ENCODE data around the gene WASHC2C. TPM values are rescaled to one million over a fixed set of nuclear protein-coding genes. Genes with fewer than 3 reads are reported as not detected.
A peak's percentile ranks its signal among the peaks of the same experiment; 100 is the strongest.
"Not testable (repeated sequence)": the region's sequence is repeated elsewhere in the genome, so short reads cannot be mapped to it uniquely, and the experiment has no call there.

WASHC2C gene, protein sequence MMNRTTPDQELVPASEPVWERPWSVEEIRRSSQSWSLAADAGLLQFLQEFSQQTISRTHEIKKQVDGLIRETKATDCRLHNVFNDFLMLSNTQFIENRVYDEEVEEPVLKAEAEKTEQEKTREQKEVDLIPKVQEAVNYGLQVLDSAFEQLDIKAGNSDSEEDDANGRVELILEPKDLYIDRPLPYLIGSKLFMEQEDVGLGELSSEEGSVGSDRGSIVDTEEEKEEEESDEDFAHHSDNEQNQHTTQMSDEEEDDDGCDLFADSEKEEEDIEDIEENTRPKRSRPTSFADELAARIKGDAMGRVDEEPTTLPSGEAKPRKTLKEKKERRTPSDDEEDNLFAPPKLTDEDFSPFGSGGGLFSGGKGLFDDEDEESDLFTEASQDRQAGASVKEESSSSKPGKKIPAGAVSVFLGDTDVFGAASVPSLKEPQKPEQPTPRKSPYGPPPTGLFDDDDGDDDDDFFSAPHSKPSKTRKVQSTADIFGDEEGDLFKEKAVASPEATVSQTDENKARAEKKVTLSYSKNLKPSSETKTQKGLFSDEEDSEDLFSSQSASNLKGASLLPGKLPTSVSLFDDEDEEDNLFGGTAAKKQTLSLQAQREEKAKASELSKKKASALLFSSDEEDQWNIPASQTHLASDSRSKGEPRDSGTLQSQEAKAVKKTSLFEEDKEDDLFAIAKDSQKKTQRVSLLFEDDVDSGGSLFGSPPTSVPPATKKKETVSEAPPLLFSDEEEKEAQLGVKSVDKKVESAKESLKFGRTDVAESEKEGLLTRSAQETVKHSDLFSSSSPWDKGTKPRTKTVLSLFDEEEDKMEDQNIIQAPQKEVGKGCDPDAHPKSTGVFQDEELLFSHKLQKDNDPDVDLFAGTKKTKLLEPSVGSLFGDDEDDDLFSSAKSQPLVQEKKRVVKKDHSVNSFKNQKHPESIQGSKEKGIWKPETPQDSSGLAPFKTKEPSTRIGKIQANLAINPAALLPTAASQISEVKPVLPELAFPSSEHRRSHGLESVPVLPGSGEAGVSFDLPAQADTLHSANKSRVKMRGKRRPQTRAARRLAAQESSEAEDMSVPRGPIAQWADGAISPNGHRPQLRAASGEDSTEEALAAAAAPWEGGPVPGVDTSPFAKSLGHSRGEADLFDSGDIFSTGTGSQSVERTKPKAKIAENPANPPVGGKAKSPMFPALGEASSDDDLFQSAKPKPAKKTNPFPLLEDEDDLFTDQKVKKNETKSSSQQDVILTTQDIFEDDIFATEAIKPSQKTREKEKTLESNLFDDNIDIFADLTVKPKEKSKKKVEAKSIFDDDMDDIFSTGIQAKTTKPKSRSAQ (N-terminal part only)
- total RNA-seq, result 10 to 100 TPM; 25.8 to 33.5 (median 29.8) TPM
- 10 to 100 TPM; 28.2 to 40.8 (median 34.8) TPM for polyA plus RNA-seq

DNA sequence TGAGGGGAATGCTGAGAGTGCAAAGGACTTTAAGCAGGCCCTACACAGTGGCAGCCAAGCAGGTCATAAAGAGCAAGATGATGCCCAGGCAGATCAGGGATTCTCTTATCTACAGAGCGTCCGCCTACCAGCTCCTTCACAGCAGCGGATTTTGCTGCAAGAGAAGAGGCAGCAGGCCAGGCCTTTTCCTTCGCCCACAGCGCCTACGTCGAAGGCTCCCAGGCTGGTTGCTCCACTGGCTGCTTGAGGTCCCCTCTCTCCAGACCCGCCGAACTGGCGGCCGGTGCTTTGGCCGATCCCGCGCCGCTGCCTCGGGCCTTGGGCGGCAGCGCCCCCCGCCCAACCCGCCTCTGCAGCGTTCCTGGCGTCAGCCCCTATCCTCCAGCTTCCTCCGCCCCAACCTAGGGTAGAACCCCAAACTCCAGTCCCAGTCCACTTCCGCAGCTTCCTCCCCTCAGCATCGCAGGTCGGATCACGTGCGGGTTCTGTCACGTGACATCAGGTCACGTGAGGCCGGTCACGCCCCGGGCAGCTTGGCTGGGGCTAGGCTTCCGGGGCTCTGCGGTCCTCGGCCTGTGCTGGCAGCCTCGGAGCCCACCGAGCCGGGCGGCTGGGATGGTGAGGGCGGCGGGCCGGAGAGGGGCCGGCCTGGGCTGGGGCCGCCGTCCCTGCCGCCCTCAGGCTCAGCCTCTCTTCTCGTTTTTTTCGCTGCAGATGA lies at the start of gene WASHC2C:
WASHC2C (plus strand) TSS at position 564 of the 718 bp plus-strand sequence; CDS start at position 616, 52 bp downstream.
- H3K9me3 ChIP-seq; intact Hi-C loops (cut with DNase I); H3K27me3 ChIP-seq; H3K4me1 ChIP-seq; H3K36me3 ChIP-seq: not testable (repeated sequence)
- 0 to 1% methylated on average over 49 of the region's 49 CpGs for WGBS, 2 donors
- TF ChIP-seq POLR2AphosphoS5 (IDR thresholded peaks at IDR 0.05), result peak; percentile 15 to 71 (median 64)
- peak in 1 of 2 donors; percentile 7 for TF ChIP-seq POLR2A (IDR thresholded peaks at IDR 0.05)
- H3K4me3 ChIP-seq, result peak within 1 kb of the TSS; percentile 72 to 96 (median 86)
- peak; percentile 97 for DNase-seq
- H3K27ac ChIP-seq, result peak within 1 kb of the TSS; percentile 76 to 86 (median 83)

DNA sequence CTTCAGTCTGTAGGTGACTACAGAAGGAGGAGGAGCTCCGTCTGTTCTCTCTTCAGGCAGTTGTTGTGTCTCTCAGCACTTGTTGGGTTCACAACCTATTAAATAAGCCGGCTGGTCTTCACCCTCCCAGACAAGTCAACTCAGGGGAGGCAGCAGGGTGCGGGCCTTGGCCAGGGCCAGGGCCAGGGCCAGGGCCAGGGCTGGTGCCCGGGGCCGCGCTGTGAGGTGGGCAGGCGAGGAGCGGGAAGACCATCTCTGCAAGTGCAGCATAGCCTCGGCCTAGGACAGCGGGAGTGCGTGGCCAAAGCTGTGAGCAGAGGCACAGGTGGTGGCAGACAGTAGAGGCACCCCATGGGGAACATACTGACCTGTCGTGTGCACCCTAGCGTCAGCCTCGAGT lies 48.6 kb upstream of the WASHC2C start:
- WGBS, 2 donors, result 89 to 90% methylated on average over 13 of the region's 14 CpGs
- H3K27me3 ChIP-seq; H3K4me3 ChIP-seq; DNase-seq; H3K36me3 ChIP-seq; H3K9me3 ChIP-seq; H3K4me1 ChIP-seq; intact Hi-C loops (cut with DNase I); H3K27ac ChIP-seq: not testable (repeated sequence)

DNA sequence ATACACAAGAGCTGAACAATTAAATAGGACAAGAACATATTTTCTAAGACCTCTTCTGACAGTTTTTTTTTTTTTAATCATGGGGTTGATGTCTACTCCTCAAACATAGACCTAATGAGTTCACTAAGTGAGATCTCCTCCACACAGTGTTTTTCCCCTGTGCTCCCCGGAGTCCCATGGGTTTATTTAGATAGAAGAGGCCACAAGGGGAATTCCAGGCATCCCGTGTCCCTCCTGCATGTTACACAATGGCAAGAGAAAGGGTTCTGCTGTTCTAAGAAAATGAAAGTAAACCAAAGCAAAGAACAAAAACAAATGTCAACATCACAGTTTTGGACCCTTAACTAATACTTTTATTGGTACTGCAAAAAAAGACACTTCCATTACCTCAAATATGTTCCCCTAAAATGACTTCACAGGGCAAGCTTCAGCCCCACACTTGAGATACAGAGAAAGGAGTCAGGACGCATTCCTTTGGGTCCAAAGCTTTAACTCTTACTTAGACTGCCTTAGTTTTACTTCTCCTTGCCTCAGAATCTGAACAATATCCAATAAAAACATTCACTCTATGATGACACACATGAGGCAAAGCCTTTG lies 16.8 kb upstream of the WASHC2C start:
- H3K9me3 ChIP-seq; intact Hi-C loops (cut with DNase I); H3K4me1 ChIP-seq; H3K27ac ChIP-seq; H3K4me3 ChIP-seq; H3K36me3 ChIP-seq; DNase-seq; H3K27me3 ChIP-seq: not testable (repeated sequence)
- WGBS, 2 donors, result 39 to 46% methylated on average over 2 of the region's 3 CpGs

DNA sequence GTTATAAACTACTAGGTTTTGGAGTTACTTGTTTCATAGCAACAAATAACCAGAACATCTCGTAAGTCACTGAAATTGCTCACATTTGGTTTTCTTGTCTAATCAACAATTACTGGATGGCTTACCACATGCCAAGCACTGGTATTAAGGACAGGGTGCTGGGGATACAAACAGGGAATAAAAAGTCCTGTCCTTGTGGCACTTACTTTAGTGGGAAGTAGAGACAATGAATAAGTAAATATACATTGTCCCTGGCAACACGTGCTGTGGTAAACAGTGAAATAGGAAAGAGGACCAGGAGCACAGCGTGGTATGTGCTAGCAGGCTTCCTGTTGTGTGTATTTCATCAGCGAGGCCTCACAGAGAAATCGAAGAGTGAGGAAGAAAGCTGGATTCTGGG lies 15.8 kb upstream of the WASHC2C start:
- intact Hi-C loops (cut with DNase I), result not testable (repeated sequence)
- 75 to 80% methylated on average over 3 of the region's 5 CpGs for WGBS, 2 donors

DNA sequence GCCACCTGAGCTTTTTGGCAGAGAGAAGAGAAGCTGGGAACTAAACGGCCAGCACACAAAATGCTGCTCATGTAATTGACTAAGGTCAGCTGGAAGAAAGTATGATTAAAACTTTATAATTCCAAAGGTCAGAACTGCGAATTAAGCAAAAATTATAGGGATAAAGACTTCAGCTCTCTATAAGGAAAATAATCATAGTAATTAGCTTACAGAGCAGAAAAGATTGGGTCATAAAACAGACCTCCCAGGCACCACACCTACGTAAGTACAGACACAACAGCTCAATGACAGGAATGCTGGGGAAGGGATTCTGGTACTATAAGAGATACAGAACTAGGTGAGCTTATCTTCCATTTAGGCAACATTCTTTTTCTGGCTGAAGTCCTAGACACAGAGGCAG lies 10.0 kb upstream of the WASHC2C start:
- H3K27ac ChIP-seq; H3K36me3 ChIP-seq; intact Hi-C loops (cut with DNase I); DNase-seq; H3K4me1 ChIP-seq; H3K9me3 ChIP-seq; H3K27me3 ChIP-seq; H3K4me3 ChIP-seq: not testable (repeated sequence)
- 13 to 66% methylated on average over 3 of the region's 3 CpGs for WGBS, 2 donors

More for the DNA sequence above, 15.8 kb upstream of the WASHC2C start:
- H3K27ac ChIP-seq, H3K4me1 ChIP-seq, H3K36me3 ChIP-seq, DNase-seq, H3K27me3 ChIP-seq, H3K4me3 ChIP-seq, H3K9me3 ChIP-seq: not testable (repeated sequence)

DNA sequence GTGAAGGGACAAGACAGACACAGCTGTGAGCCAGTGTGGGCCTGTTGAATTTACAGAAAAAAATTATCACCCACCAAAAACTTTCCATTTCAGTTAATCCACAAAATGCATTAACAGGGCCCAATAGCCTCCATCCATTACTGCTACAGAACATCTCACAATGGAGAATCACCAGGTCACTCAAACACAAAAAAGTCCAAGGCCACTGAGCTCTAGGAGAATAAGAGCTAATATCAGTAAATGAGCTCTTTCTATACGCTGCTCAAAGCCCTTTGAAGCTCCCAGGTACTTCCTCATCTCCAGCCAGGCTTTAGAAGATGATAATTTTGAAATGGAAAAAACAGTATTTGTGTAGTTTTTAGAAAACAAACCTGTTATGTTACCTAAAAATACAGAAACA lies 9.4 kb upstream of the WASHC2C start:
- intact Hi-C loops (cut with DNase I); H3K4me1 ChIP-seq; H3K27ac ChIP-seq; H3K36me3 ChIP-seq; DNase-seq; H3K9me3 ChIP-seq; H3K4me3 ChIP-seq; H3K27me3 ChIP-seq: not testable (repeated sequence)
- WGBS, 2 donors, result 66 to 73% methylated on average over 1 of the region's 1 CpG

DNA sequence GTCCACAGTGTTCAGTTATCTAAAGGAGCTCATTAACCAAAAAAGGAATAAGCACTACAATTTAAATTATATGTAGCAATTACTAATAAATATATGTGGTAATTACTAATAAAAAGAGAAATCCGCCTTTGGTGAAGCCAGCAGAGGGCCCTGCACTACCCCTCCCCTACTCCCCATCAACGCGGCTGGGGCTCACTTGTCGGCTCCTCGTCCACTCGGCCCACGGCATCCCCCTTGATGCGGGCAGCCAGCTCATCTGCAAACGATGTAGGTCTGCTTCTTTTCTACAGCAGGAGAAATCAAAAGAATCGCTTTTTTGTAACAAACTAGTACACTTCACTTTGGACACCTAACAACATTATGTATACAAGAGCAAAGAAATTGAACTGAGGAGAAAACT lies 5.6 kb upstream of the WASHC2C start:
- H3K27ac ChIP-seq; intact Hi-C loops (cut with DNase I); H3K27me3 ChIP-seq; H3K9me3 ChIP-seq; H3K4me3 ChIP-seq; H3K36me3 ChIP-seq; H3K4me1 ChIP-seq; DNase-seq: not testable (repeated sequence)
- 83 to 86% methylated on average over 10 of the region's 10 CpGs for WGBS, 2 donors

DNA sequence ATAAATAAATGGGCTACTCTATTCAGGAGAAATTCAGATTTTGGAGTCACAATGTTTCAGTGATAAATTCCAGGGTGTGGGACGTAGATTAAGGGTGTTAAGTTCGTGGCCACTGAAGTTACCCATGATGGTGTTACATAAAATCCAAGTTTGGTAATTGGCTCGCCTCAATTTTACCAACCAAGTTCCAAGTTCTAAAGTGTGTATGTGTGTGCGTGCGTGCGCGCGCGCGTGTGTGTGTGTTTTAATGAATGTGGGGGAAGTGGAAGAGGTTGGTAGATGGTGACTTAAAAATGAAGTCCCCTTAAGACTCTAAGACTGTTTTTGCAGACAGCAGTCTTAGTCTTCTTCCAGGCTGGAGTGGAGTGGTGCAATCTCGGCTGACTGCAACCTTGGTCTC lies 3.2 kb upstream of the WASHC2C start:
- intact Hi-C loops (cut with DNase I); DNase-seq; H3K27ac ChIP-seq; H3K4me3 ChIP-seq; H3K4me1 ChIP-seq; H3K36me3 ChIP-seq; H3K27me3 ChIP-seq; H3K9me3 ChIP-seq: not testable (repeated sequence)
- 91 to 96% methylated on average over 11 of the region's 11 CpGs for WGBS, 2 donors

DNA sequence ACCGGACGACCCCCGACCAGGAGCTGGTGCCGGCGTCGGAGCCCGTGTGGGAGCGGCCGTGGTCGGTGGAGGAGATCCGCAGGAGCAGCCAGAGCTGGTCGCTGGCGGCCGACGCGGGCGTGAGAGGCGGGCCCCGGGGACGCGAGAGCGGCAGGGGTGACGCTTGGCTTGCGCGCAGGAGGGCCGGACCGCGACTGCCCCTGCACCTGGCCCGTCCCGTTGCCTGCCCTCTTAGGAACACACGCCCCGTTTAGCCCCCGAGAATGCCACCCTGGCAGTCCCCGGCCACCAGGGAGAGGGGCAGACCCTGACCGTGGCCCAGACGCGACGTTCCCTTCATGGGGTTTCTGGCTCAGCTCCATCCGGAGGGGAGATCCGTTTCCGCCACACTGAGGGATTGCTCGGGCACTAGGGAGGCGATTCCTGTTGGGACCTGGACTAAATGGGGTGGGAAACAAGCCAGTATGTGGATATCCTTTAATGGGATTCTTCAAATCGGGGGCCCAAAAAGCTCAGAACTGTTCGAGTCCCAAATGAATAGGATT lies 427 bp downstream of the WASHC2C start:
- DNase-seq; intact Hi-C loops (cut with DNase I); H3K9me3 ChIP-seq; H3K4me1 ChIP-seq; H3K27me3 ChIP-seq; H3K36me3 ChIP-seq: not testable (repeated sequence)
- H3K27ac ChIP-seq, result peak overlapping the region; percentile 76 to 86 (median 83)
- peak overlapping the region; percentile 72 to 96 (median 86) for H3K4me3 ChIP-seq
- WGBS, 2 donors, result 1 to 2% methylated on average over 31 of the region's 45 CpGs

DNA sequence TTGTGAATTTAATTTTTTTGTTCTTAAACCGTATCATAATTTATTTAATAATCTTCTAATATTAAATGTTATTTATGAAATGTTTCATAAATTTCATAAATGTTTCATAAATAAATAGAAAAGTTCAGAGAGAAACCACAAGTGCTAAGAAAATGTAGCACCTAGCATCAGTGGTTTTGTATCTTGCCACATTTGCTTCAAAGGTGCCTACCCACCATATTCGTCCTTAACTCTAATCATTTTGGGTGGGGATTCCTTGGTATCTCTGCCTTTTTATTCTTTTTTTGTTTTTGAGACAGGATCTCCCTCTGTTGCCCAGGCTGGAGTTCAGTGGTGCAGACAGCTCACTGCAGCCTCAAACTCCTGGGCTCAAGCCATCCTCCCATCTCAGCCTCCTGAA lies 7.4 kb downstream of the WASHC2C start:
- intact Hi-C loops (cut with DNase I); H3K27ac ChIP-seq; DNase-seq; H3K27me3 ChIP-seq; H3K4me1 ChIP-seq; H3K4me3 ChIP-seq; H3K9me3 ChIP-seq: not testable (repeated sequence)
- peaks cover 0 to 17% (median 0%) of the 10 kb centered on the region in 4 donors for H3K36me3 ChIP-seq
- WGBS, 2 donors, result 94 to 100% methylated on average over 1 of the region's 2 CpGs

DNA sequence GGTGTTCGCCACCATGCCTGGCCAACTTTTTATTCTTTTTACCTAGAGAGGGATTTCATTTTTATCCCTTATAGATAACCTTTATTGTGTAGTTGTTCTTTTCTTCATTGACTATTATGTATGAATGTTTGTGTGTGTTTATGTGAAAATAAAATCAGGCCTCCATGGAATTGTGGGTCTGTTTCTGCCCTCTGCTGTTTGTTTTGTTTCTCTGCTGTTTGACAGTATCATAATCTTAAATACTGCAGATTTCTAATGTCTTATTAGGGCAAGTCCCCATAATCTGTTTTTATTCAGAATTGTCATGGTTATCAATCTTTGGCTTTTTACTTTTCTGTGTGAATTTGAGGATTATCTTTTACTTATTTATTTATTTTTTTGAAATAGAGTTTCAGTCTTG lies 7.8 kb downstream of the WASHC2C start:
- WGBS, 2 donors, result 100% methylated on average over 1 of the region's 1 CpG; no CpG with 5 or more reads in 1 of the 2 donors
- H3K4me1 ChIP-seq; H3K9me3 ChIP-seq; H3K27me3 ChIP-seq; DNase-seq; H3K27ac ChIP-seq; H3K4me3 ChIP-seq; intact Hi-C loops (cut with DNase I): not testable (repeated sequence)
- H3K36me3 ChIP-seq, result peaks cover 0 to 17% (median 0%) of the 10 kb centered on the region in 4 donors
